ENCODE results near the gene CDH9.

DNA sequence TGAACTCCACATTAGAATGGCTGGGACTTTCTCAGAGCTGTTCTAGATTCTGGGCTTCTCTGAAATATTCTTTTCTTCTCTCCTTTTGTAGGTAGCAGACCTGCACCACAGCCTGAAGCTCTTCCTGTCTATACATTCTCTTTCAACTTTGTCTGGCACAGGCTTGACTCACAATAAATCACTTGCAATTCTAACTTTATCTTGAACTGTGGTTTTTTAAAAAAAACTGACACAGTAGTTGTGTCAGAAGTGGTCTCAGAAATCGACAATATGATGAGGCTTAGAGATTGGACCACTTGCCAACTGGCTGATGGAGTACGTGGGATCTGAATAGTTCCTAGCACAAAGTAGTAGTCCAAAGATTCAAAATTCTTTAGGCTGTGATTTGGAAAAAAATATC, 24.1 kb upstream of the CDH9 start:
- TF ChIP-seq, protein P1, sequence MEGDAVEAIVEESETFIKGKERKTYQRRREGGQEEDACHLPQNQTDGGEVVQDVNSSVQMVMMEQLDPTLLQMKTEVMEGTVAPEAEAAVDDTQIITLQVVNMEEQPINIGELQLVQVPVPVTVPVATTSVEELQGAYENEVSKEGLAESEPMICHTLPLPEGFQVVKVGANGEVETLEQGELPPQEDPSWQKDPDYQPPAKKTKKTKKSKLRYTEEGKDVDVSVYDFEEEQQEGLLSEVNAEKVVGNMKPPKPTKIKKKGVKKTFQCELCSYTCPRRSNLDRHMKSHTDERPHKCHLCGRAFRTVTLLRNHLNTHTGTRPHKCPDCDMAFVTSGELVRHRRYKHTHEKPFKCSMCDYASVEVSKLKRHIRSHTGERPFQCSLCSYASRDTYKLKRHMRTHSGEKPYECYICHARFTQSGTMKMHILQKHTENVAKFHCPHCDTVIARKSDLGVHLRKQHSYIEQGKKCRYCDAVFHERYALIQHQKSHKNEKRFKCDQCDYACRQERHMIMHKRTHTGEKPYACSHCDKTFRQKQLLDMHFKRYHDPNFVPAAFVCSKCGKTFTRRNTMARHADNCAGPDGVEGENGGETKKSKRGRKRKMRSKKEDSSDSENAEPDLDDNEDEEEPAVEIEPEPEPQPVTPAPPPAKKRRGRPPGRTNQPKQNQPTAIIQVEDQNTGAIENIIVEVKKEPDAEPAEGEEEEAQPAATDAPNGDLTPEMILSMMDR (IDR thresholded peaks at IDR 0.05) = no peak
- TF ChIP-seq POLR2A (IDR thresholded peaks at IDR 0.05; ENCODE audit: low read depth) (no peak), EP300 (IDR thresholded peaks at IDR 0.05) (no peak), POLR2AphosphoS5 (IDR thresholded peaks at IDR 0.05) (no peak)
